ENCODE data around the gene POU2F3.

DNA sequence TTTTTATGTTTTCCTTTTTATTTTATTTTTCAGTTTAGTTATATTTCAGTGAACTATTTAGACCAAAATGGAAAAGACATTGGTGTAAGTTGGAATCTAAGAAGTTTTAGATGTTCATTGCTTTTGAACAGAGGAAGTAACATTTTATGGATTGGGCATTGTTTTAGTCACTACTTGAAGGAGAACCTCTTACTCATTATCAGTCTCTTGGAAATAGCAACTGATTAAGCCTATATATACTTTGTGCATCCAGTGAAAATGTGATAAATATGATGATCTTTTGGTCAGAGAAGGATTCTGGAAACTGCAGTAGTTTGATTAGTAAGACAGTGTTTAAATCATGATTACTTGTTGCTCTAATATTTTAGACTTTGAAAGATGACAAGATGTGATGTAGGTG is 110.7 kb downstream of the POU2F3 start:
- TF ChIP-seq, protein P1, sequence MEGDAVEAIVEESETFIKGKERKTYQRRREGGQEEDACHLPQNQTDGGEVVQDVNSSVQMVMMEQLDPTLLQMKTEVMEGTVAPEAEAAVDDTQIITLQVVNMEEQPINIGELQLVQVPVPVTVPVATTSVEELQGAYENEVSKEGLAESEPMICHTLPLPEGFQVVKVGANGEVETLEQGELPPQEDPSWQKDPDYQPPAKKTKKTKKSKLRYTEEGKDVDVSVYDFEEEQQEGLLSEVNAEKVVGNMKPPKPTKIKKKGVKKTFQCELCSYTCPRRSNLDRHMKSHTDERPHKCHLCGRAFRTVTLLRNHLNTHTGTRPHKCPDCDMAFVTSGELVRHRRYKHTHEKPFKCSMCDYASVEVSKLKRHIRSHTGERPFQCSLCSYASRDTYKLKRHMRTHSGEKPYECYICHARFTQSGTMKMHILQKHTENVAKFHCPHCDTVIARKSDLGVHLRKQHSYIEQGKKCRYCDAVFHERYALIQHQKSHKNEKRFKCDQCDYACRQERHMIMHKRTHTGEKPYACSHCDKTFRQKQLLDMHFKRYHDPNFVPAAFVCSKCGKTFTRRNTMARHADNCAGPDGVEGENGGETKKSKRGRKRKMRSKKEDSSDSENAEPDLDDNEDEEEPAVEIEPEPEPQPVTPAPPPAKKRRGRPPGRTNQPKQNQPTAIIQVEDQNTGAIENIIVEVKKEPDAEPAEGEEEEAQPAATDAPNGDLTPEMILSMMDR (IDR thresholded peaks at IDR 0.05) = no peak
- TF ChIP-seq POLR2A (IDR thresholded peaks at IDR 0.05) = no peak

All from testis (tissue), 2 donors.